HL-60 (cell line): ENCODE results near the gene CDHR4.

Experiments used
- DNase-seq, 2 experiments: peaks; one replicate each; pipeline ENCODE4 v3.0.0-alpha.2; 2010 to 2020; ENCODE audit warnings: low read depth in 1 of 2, low spot score in 1 of 2
- H3K27ac ChIP-seq: fragments of 250-450 bp; sonication (Bioruptor Pico); replicated peaks from 2 replicates; pipeline ENCODE4 v1.5.1; 2020; ENCODE audit warnings: mild to moderate bottlenecking, moderate library complexity
- H3K27me3 ChIP-seq: fragments of 250-450 bp; sonication (Bioruptor Pico); 2 replicates; pipeline ENCODE4 v1.5.1; 2021; ENCODE audit warnings: mild to moderate bottlenecking, moderate library complexity; ENCODE audit not compliant: insufficient read depth, poor library complexity, severe bottlenecking
- H3K4me3 ChIP-seq: replicated peaks from 2 replicates; pipeline ENCODE4 v1.5.1; 2011; ENCODE audit warnings: mild to moderate bottlenecking, control low read depth, low read length; ENCODE audit not compliant: insufficient read depth
- GABPA ChIP-seq: IDR thresholded peaks from 2 replicates; pipeline ENCODE4 v1.6.1; 2012; ENCODE audit warnings: low read depth
- POLR2AphosphoS5 ChIP-seq: IDR thresholded peaks from 2 replicates; pipeline ENCODE4 v1.6.1; 2012; ENCODE audit warnings: low read depth
- REST ChIP-seq: IDR thresholded peaks from 2 replicates; pipeline ENCODE4 v1.6.1; 2012; ENCODE audit warnings: low read depth; ENCODE audit not compliant: insufficient replicate concordance
- SPI1 ChIP-seq: IDR thresholded peaks from 2 replicates; pipeline ENCODE4 v1.6.1; 2012; ENCODE audit warnings: low read depth, mild to moderate bottlenecking, borderline replicate concordance
- long read RNA-seq: library from polyadenylated mRNA; unstranded; transcript quantifications from one replicate; pipeline ENCODE4 v2.0.0, GENCODE V29; 2020
- TF ChIP-seq, protein P1 (sequence below): IDR thresholded peaks from one replicate; pipeline ENCODE4 v1.5.1; 2011; ENCODE audit warnings: low read length, control low read depth, inconsistent platforms; ENCODE audit not compliant: insufficient read depth

The CDHR4 gene, protein sequence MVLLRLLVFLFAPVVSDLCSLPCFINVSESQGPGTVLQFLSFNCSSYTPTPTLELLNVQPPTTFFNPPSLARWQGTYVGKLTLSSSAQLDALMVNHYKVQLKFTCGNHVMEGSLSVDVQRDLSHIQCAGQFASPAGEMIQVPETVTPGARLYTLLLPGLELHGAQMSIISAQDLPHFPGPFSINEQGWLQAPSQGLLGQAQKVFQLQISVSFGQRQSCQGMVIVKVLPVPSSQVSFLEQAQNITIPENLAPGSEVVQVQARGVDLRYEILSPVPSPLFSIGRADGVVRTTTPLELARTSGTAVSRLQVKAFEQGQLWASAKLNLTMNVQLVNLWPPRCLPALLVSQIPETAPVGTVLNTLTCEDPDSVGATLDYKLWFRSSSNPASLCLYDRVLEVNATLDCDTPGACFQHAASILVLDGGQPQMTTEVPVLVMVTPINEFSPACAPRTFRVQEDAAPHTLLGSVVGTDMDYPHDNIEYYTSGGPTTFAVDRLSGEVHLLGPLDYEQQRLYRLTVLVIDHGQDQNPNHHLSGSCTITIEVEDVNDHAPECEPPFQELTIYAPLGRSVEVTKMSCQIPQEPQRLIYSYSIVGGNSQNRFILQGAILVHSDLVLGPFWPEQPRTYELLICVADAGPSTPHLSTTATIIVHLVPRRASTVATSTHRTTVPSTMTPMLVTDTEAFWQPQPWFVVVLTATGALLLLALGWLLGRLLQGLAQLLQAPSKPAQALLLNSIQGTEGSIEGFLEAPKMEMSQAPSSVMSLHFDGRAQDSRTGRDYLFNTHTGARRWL
- long read RNA-seq = 0 reads

DNA sequence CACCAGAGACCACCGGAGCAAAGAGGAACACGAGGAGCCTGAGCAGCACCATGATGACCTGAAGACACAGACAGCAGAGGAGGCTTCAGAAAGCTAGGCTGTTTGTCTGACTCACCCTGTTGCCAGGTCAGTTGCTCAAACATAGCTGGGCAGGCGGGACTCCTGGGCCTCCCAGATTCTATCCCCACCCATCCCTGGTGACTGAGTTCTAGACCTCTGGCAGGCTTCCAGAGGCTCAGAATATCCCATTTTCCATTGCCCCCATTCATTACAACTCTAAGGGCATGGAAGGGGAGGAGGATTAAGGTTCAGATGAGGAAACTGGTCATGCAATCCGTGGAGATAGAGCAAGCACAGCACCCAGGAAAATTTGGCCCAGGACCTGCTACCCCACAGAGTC lies at the start of gene CDHR4:
TSS of gene CDHR4 (minus strand) at position 113 of the 400 bp plus-strand sequence. CDS start at position 52, 61 bp downstream.
- TF ChIP-seq REST (no peak), POLR2AphosphoS5 (no peak), SPI1 (no peak), GABPA (no peak)
- TF ChIP-seq, protein P1, sequence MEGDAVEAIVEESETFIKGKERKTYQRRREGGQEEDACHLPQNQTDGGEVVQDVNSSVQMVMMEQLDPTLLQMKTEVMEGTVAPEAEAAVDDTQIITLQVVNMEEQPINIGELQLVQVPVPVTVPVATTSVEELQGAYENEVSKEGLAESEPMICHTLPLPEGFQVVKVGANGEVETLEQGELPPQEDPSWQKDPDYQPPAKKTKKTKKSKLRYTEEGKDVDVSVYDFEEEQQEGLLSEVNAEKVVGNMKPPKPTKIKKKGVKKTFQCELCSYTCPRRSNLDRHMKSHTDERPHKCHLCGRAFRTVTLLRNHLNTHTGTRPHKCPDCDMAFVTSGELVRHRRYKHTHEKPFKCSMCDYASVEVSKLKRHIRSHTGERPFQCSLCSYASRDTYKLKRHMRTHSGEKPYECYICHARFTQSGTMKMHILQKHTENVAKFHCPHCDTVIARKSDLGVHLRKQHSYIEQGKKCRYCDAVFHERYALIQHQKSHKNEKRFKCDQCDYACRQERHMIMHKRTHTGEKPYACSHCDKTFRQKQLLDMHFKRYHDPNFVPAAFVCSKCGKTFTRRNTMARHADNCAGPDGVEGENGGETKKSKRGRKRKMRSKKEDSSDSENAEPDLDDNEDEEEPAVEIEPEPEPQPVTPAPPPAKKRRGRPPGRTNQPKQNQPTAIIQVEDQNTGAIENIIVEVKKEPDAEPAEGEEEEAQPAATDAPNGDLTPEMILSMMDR = no peak
- no peak for DNase-seq
- no peak within 1 kb of the TSS for H3K27ac ChIP-seq

DNA sequence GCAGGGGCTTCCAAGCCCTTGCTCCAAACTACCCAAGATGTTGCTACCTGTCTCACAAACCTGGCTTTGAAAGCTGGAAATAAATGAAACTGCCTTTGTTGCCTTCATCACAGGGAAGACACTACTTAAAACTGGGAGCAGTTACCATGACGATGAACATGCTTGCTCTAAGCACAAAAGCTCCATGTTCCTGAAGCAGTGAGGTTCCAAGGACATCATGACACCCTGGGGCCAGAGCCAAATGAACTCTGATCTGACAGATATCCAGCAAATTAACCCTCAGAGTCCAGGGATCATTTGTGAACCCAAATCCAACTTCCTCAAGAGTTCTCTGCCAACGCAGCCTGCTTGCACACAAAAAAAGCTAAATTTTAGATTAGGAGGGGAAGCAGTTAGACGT lies 46.0 kb upstream of the CDHR4 start:
- no peak for TF ChIP-seq SPI1
- no peak for TF ChIP-seq GABPA
- no peak for TF ChIP-seq POLR2AphosphoS5
- no peak for TF ChIP-seq REST
- no peaks in the 10 kb centered on the region for H3K27me3 ChIP-seq
- no peak for DNase-seq
- no peak overlapping the region for H3K27ac ChIP-seq
- H3K4me3 ChIP-seq = no peak overlapping the region

More for the DNA sequence above, at the start of gene CDHR4:
- no peak within 1 kb of the TSS for H3K4me3 ChIP-seq
- no peaks in the 10 kb centered on the region for H3K27me3 ChIP-seq

- Histone ChIP-seq H3K4me3 (no peak overlapping the region), H3K27me3 (no peaks in the 10 kb centered on the region), H3K27ac (no peak overlapping the region)
- TF ChIP-seq, protein P1 = no peak
- TF ChIP-seq POLR2AphosphoS5 (no peak), REST (no peak), GABPA (no peak), SPI1 (no peak)
- DNase-seq = no peak
These were observed 45.0 kb upstream of the CDHR4 start for GRCh38 chr3:49844464-49845183.
